Fibroblast of the conjunctiva (primary cell): Measurements from ENCODE around the gene KRT14.
"Not testable (repeated sequence)": the region's sequence is repeated elsewhere in the genome, so short reads cannot be mapped to it uniquely, and the experiment has no call there.

Experiments used
- DNase-seq: peaks from one replicate; pipeline ENCODE4 v3.0.0-alpha.2; 2010; ENCODE audit warnings: low read depth

KRT14 gene

GRCh38 chr17:41586863-41587495 is at the start of gene KRT14:
Gene KRT14, minus strand, starts transcription at chr17:41586895. Its CDS starts 61 bp downstream, at chr17:41586834.
- no peak for DNase-seq

- no peak for DNase-seq
These were observed 48.7 kb upstream of the KRT14 start for GRCh38 chr17:41635121-41636097.

GRCh38 chr17:41634639-41635038 is 47.9 kb upstream of the KRT14 start:
- DNase-seq: no peak

- no peak for DNase-seq
These were observed 47.0 kb upstream of the KRT14 start for GRCh38 chr17:41633556-41634199.

- no peak for DNase-seq
These were observed 45.9 kb upstream of the KRT14 start for GRCh38 chr17:41632482-41633105.

- DNase-seq: no peak
These were observed 45.2 kb upstream of the KRT14 start for GRCh38 chr17:41631898-41632285.

- no peak for DNase-seq
These were observed 44.6 kb upstream of the KRT14 start for GRCh38 chr17:41631025-41631897.

- DNase-seq: no peak
These were observed 43.4 kb upstream of the KRT14 start for GRCh38 chr17:41629826-41630670.

- no peak for DNase-seq
These were observed 42.6 kb upstream of the KRT14 start for GRCh38 chr17:41629316-41629715.

GRCh38 chr17:41628621-41629255 is 42.0 kb upstream of the KRT14 start:
- DNase-seq: not testable (repeated sequence)

GRCh38 chr17:41628073-41628370 is 41.3 kb upstream of the KRT14 start:
- not testable (repeated sequence) for DNase-seq

- DNase-seq: no peak
These were observed 40.8 kb upstream of the KRT14 start for GRCh38 chr17:41627316-41628072.

- not testable (repeated sequence) for DNase-seq
These were observed 40.2 kb upstream of the KRT14 start for GRCh38 chr17:41626914-41627295.

- DNase-seq: not testable (repeated sequence)
These were observed 39.6 kb upstream of the KRT14 start for GRCh38 chr17:41626028-41626913.

GRCh38 chr17:41625602-41626001 is 38.9 kb upstream of the KRT14 start:
- no peak for DNase-seq

GRCh38 chr17:41624208-41625101 is 37.8 kb upstream of the KRT14 start, which contains the start of gene KRT17:
Gene KRT17, minus strand, starts transcription at chr17:41624575. Its CDS starts 66 bp downstream, at chr17:41624509.
- DNase-seq: no peak
